HG03039 (cell line): ENCODE data around the gene SYPL1.

Experiments used
- ATAC-seq: cut with Tn5 transposase; IDR thresholded peaks from one replicate; pipeline ENCODE4 v1.9.1; 2021; ENCODE audit warnings: mild to moderate bottlenecking, moderate library complexity; ENCODE audit not compliant: unreplicated experiment

Gene SYPL1

GRCh38 chr7:106068986-106069385 lies 43.1 kb downstream of the SYPL1 start:
- no peak for ATAC-seq

- ATAC-seq = no peak
These were observed 43.6 kb downstream of the SYPL1 start for GRCh38 chr7:106068538-106068961.

GRCh38 chr7:106067678-106068077 lies 44.4 kb downstream of the SYPL1 start:
- ATAC-seq = no peak

GRCh38 chr7:106065575-106066500 lies 46.3 kb downstream of the SYPL1 start:
- ATAC-seq = no peak

GRCh38 chr7:106064771-106065574 lies 47.1 kb downstream of the SYPL1 start:
- no peak for ATAC-seq

GRCh38 chr7:106064316-106064715 lies 47.8 kb downstream of the SYPL1 start:
- no peak for ATAC-seq

GRCh38 chr7:106063692-106064091 lies 48.4 kb downstream of the SYPL1 start:
- ATAC-seq = no peak

- ATAC-seq = no peak
These were observed 49.1 kb downstream of the SYPL1 start for GRCh38 chr7:106063024-106063423.

- no peak for ATAC-seq
These were observed 49.6 kb downstream of the SYPL1 start for GRCh38 chr7:106062521-106062931.

- ATAC-seq = no peak
These were observed 50.1 kb downstream of the SYPL1 start for GRCh38 chr7:106062006-106062405.

- no peak for ATAC-seq
These were observed 50.7 kb downstream of the SYPL1 start for GRCh38 chr7:106061301-106061979.

- no peak for ATAC-seq
These were observed 51.7 kb downstream of the SYPL1 start for GRCh38 chr7:106060394-106060920.

GRCh38 chr7:106059556-106059955 lies 52.6 kb downstream of the SYPL1 start:
- no peak for ATAC-seq

GRCh38 chr7:106058928-106059324 lies 53.2 kb downstream of the SYPL1 start:
- ATAC-seq = no peak

- peak; percentile 57 for ATAC-seq
These were observed 53.9 kb downstream of the SYPL1 start for GRCh38 chr7:106057962-106058927.

- no peak for ATAC-seq
These were observed 54.7 kb downstream of the SYPL1 start for GRCh38 chr7:106057204-106057961.

- ATAC-seq = peak; percentile 35
These were observed 55.5 kb downstream of the SYPL1 start for GRCh38 chr7:106056513-106057203.

- ATAC-seq = no peak
These were observed 57.1 kb downstream of the SYPL1 start for GRCh38 chr7:106054971-106055532.
